DND-41 (cell line): ENCODE data around the gene SPSB1.

Experiments used
- EZH2 ChIP-seq: IDR thresholded peaks from 3 replicates; pipeline ENCODE4 v1.6.1; 2012; ENCODE audit warnings: borderline replicate concordance, low read depth, mild to moderate bottlenecking, moderate library complexity, low read length, inconsistent platforms; ENCODE audit not compliant: severe bottlenecking
- TF ChIP-seq, protein P1 (sequence below): IDR thresholded peaks from 2 replicates; pipeline ENCODE4 v1.5.1; 2012; ENCODE audit warnings: borderline replicate concordance, low read length, moderate library complexity, mild to moderate bottlenecking; ENCODE audit not compliant: poor library complexity, severe bottlenecking; ENCODE audit errors: extremely low read depth

DNA sequence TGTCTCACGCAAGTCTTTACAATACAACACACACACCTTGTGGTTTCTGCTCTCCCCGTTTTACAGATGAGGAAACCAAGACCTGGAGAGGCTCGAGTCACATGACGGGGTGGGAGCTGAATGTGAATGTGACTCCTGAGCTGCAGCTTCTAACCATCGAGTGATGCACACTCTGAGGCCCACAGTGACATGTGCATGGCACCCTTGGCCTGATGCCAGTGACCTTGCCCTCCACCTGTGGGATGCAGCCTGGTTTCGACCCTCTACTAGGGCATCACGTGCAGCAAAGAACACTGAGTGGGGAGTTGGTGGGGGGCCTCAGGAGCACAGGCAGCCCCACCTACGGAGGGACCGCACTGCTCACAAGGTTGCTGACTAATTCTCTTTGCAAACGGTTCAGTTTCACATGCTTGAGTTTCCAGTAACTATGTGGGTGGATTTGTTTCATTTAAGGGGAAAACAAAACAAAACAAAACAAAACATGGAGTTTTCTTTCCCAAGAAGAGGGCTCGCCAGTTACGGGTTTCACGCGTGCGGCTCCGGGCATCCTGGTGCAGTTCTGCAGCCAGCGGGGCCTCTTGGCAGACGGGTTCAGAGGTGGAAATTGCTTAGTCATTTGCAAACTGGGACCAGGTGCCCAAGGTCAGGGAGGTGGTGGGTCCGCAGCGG, 22.9 kb downstream of the SPSB1 start:
- no peak for TF ChIP-seq EZH2
- TF ChIP-seq, protein P1, sequence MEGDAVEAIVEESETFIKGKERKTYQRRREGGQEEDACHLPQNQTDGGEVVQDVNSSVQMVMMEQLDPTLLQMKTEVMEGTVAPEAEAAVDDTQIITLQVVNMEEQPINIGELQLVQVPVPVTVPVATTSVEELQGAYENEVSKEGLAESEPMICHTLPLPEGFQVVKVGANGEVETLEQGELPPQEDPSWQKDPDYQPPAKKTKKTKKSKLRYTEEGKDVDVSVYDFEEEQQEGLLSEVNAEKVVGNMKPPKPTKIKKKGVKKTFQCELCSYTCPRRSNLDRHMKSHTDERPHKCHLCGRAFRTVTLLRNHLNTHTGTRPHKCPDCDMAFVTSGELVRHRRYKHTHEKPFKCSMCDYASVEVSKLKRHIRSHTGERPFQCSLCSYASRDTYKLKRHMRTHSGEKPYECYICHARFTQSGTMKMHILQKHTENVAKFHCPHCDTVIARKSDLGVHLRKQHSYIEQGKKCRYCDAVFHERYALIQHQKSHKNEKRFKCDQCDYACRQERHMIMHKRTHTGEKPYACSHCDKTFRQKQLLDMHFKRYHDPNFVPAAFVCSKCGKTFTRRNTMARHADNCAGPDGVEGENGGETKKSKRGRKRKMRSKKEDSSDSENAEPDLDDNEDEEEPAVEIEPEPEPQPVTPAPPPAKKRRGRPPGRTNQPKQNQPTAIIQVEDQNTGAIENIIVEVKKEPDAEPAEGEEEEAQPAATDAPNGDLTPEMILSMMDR: no peak
